Measurements from ENCODE around the gene CCDC13.

CCDC13 gene

GRCh38 chr3:42752441-42752840 is 20.6 kb downstream of the CCDC13 start:
- DNase-seq = no peak

DNA sequence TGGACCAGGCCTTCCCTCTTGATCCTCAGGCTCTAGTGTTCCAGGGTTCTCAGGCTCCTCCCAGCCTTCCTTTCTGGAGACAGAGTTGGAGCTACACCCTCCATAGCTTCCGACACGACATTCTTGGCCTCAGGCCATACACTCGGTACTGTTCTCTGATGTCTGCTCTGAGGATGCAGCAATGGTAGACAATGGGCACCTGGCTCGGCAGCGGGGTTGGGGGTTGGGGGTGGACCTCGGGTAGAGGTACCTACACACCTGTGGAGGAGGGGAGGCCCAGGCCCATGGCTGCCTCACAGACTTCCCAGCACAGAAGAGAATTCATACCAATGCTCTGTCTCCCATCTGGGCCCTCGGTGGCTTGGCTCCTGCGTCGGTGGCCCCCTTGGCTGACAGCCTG is 21.4 kb downstream of the CCDC13 start:
- DNase-seq = no peak

GRCh38 chr3:42750834-42751233 is 22.2 kb downstream of the CCDC13 start:
- DNase-seq = no peak

GRCh38 chr3:42749753-42750231 is 23.3 kb downstream of the CCDC13 start:
- DNase-seq = peak; percentile 11

DNA sequence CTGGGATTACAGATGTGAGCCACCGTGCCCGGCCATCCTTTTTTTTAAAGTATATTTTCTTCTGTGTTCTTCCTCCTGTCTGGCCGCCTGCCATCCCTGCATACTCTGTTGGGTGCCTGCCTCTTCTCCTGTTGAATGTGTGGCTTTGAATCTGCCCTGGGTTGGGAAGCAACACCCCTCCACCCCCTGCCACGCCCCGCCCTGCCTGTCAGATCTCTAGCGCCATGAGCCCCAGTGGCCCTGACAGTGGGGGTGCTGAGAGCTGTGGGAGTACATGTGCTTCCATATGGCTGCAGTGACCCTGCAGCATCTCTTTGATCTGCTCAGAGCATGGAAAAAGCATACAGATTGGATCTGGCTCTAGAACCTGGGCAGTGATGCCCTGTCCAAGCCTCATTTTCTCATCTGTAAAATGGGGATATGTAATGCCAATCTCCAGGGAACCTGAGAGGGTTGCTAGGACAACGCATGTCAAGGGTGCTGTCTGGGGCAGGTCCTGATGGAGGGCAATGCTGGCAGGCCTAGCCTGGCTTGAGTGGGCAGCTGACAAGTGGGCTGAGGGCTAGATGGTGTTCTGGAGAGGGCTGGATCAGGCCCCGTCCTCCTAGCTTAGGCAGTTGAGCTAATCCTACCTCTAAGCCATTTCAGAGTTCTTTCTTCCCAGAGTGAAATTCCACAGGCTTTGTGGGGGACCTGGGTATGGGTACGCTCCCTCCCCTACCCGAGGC is 23.9 kb downstream of the CCDC13 start:
- no peak for DNase-seq

- DNase-seq = no peak
Observed at GRCh38 chr3:42747581-42747980, 25.5 kb downstream of the CCDC13 start.

DNA sequence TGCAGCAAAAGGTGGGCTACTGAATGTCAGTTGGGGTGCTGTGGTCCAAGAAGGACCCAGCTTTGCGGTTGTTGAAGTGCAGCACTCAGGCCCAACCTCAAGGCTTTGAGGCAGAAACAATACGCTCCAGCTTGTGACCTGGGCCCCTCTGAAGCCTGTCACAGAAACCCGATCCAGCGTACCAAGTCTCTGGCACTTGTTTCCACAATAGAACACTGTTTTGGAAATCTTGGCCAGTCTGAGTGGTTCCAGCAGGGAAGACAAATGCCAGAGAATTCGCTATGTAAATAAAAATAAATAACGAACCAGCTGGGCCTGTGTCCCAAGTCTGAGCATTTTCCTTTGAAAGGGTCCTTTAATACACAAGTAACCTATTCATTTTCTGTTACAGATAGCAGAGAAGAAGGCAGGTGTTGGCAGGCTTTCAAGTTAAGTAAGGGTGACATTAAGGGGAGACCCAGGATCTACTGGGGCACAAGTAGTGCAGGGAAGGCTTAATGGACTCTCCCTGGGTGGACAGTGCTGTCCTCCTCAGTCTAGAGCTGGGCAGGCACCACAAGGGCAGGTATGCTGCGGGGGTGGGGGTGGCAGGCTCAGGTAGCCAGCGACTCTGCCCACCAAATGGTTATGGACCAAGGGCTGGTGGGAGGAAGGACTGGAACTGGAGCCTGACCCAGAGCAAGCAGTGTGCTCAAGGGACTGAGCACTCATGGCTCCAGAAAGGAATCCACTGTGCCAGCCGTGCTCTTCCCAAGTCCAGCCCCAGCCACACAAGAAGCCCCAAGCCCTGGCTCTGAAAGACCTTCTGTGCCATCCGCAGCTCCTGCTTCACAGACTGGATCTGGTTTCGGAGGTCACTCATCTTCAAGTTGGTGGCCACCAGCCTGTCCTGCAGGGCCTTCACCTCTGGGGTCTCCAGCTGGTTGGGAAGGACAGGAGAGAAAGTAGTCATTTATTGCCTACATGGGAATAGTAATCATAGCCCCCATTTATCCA is 26.3 kb downstream of the CCDC13 start:
- DNase-seq = no peak

- no peak for DNase-seq
Observed at GRCh38 chr3:42745776-42746454, 27.1 kb downstream of the CCDC13 start.

DNA sequence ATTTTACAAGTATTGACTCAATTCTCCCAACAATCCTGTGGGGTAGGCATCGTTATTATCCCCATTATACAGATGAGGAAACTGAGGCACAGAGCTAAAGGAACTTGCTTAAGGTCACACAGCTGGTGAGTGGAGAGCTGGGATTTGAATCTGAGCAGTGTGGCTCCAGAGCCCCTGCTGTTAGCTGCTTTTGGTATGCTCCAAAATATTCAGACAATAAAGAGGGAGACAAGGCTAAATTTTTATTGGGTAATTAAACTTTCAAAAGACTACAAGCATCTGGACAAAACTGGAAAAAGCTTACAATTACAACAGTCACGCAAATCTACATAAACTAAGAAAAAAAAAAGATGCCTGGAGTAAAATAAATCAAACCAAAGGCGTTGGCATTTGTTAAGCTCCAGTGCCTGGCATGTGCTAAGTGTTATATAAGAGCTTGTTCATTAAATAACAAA is 27.7 kb downstream of the CCDC13 start:
- no peak for DNase-seq

DNA sequence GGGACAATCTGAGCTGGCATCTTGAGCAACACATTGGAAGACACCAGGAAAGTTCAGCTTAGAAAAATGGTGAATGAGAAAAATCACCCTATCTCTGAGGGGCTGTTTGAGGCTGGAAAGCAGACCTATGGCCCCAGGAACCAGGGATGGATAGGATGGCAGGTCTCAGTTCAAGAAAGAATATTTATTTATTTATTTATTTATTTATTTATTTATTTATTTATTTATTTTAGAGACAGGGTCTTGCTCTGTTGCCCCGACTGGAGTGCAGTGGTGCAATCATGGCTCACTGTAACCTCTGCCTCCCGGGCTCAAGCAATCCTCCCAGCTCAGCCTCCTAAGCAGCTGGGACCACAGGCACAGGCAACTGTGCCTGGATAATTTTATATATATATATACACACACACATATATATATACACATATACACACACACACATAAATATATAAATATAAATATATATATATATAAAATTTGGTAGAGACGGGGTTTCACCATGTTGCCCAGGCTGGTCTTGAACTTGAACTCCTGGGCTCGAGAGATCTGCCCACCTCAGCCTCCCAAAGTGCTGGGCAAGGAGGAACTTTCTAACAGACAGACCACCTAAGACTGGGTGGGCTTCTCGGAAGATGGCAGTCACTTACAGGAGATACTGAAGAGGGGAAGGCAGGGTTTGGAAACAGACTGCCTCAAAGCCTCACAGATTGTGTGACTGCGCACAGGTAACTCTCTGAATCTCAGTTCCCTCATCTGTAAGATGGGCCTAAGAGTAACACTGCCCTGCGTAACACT is 29.7 kb downstream of the CCDC13 start:
- no peak for DNase-seq

GRCh38 chr3:42742688-42743087 is 30.4 kb downstream of the CCDC13 start:
- no peak for DNase-seq

- no peak for DNase-seq
Observed at GRCh38 chr3:42742259-42742658, 30.8 kb downstream of the CCDC13 start.

GRCh38 chr3:42741796-42742195 is 31.3 kb downstream of the CCDC13 start:
- DNase-seq = no peak

- DNase-seq = no peak
Observed at GRCh38 chr3:42739401-42740158, 33.5 kb downstream of the CCDC13 start.

DNA sequence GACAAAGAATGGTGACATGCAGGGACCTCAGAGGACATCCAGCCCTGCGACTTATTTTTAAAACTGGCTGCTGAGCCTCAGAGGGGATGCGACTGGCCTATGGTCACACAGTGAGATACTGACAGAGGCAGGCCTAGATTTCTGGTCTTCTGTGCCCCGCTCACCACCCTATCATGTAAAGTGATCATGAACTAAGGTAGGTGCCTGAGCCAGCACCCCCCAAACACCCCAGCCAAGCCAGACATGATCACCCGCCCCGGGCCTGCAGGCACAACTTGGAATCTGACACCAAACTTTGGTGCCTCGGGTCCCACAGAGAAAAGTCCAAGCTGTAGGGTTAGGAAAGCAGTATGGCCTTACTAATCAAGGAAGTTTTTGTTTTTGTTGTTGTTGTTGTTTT is 36.5 kb downstream of the CCDC13 start:
- no peak for DNase-seq

- DNase-seq = no peak
Observed at GRCh38 chr3:42736081-42736480, 37.0 kb downstream of the CCDC13 start.

DNA sequence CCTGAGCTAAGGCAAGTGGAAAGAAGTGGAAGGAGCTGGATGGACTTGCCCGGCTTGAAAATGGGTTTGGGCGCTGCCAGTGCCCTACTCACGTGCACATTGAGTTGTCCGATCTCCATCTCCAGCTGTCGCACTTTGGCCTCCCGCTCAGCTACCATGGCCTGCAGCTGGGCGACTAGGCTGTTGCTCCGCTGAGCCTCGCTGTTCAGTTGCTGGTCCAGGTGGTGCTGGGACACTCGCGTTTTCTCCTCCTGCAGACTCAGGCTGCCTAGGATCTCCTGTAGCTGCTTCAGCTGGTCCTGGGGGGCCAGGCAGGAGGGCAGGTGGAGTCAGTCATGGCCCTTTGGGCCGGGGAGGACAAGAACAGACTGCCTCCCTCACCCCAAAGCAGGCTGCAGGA is 37.4 kb downstream of the CCDC13 start:
- DNase-seq = no peak

DNA sequence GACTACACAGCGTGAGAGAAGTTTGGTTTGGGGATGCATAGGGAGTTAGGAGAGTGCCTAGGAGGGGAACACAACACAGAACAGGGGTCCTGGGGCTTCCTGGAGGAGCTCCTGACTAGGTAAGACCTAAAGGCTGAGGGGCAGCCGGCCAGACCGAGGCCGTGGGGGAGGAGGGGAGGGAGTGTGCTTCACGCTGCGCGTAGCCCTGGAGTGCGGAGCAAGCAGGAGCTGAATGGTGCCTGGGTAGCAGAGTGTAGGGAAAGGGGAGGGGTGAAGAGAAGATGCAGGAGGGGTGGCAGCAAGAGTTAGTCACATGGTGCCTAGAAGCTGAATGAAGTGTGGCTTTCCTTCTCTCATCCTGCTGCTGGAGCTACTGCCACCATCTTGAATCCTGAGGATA is 38.0 kb downstream of the CCDC13 start:
- no peak for DNase-seq

GRCh38 chr3:42734263-42734860 is 38.7 kb downstream of the CCDC13 start:
- no peak for DNase-seq

DNA sequence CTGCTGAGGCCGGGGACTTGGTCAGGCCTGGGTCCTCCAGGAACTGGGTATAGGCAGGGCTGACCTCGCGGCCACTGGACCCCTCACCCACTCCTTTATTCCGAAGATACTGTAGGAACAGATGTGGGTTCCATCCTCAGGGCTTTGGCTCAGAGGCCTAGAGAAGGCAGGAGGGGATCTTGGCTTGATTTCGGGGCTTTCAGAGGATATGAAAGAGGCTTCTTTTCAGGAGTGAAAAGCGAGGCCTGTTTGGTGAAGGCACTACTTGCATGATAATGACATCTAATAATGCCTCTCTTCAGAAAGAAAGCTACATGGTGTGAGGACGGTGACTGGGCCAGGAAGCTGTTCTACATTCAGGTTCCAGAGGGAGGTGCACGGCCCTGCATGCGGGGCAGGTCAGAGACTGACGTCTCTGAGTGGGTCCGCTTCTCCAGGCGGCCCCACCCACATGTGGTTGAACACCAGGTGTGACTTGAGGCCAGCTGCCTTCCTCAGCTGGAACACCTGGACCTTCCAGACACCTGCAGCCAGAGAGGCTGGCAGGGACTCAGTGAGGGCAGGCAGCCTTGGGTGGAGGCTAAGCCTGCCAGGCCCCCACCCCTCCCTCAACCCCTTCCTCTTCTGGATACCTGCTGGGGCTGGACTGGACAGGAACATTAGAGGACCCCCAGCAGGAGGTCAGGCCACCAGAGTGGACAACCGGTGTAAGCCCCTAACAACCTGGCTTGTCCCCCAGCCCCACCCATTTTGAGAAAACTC is 39.4 kb downstream of the CCDC13 start:
- DNase-seq = no peak

Data from activated CD4-positive, alpha-beta T cell treated with anti-CD3 and anti-CD28 coated beads, Interleukin-10, Interleukin-2, amounts not matched to agents 100 ng/mL and 50 ng/mL, durations not matched to agents 16 hours and 8 hours (primary cell).